22Rv1 (cell line): ENCODE measurements around the gene RIC8B.

Experiments used
- ZFX ChIP-seq: fragments of 450-650 bp; IDR thresholded peaks from 2 replicates; pipeline ENCODE4 v1.6.1; 2017; ENCODE audit warnings: antibody characterized with exemption, borderline replicate concordance
- TF ChIP-seq, protein P1 (sequence below): fragments of 450-650 bp; IDR thresholded peaks from 2 replicates; pipeline ENCODE4 v1.5.1; 2017; ENCODE audit warnings: mild to moderate bottlenecking

DNA sequence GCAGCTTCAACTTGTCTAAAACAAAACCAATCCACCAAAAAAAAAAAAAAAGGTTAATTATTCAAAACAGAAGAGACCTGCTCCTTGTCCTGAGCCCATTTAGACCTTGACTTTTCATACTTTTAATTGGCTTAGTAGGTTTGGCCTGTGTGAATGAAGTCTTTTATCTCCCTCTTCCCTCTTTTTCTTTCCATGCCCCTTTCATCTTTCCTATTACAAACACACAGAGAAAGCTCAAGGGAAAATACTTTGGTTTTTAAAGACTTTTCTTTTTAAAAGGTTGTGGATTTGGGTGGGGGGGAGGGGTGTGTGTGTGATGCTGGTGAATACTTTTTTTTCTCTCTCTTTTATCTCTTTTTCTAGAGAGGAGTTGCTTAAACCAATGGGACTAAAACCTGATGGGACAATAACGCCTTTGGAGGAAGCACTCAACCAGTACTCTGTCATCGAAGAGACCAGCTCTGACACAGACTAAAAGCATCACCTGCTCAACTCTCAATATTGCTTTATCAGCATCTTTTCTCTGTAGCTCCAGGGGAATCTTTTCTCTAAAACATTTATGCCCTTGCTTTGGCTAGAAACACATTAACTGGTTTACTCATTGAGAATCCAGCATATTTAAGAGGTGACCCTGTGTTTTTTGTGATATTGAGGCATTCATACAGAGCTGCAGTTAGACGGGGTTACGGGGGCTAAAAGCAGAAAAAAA is 111.2 kb downstream of the RIC8B start:
- TF ChIP-seq, protein P1, sequence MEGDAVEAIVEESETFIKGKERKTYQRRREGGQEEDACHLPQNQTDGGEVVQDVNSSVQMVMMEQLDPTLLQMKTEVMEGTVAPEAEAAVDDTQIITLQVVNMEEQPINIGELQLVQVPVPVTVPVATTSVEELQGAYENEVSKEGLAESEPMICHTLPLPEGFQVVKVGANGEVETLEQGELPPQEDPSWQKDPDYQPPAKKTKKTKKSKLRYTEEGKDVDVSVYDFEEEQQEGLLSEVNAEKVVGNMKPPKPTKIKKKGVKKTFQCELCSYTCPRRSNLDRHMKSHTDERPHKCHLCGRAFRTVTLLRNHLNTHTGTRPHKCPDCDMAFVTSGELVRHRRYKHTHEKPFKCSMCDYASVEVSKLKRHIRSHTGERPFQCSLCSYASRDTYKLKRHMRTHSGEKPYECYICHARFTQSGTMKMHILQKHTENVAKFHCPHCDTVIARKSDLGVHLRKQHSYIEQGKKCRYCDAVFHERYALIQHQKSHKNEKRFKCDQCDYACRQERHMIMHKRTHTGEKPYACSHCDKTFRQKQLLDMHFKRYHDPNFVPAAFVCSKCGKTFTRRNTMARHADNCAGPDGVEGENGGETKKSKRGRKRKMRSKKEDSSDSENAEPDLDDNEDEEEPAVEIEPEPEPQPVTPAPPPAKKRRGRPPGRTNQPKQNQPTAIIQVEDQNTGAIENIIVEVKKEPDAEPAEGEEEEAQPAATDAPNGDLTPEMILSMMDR = no peak
- no peak for TF ChIP-seq ZFX
